Stimulated activated CD8-positive, alpha-beta memory T cell treated with anti-CD3 and anti-CD28 coated beads, Interleukin-15, amount 100 ng/mL, for 48 hours (primary cell): ENCODE measurements around the gene VPS4A.
"Not testable (repeated sequence)": the region's sequence is repeated elsewhere in the genome, so short reads cannot be mapped to it uniquely, and the experiment has no call there.

Source experiments
- DNase-seq, 2 donors: peaks; one replicate each; pipeline ENCODE4 v3.0.0-alpha.2; 2020; ENCODE audit warnings: low read depth in 2 of 2

The VPS4A gene

GRCh38 chr16:69327585-69328310, 16.6 kb downstream of the VPS4A start:
- no peak for DNase-seq

- no peak for DNase-seq
Observed at GRCh38 chr16:69328854-69329316, 17.7 kb downstream of the VPS4A start.

- DNase-seq = peak; percentile 19 to 30
Observed at GRCh38 chr16:69329369-69330285, 18.5 kb downstream of the VPS4A start.

GRCh38 chr16:69330286-69331109, 19.3 kb downstream of the VPS4A start, which contains the start of gene PDF:
PDF (minus strand) TSS chr16:69330588; CDS start chr16:69330570, 18 bp downstream.
- DNase-seq = peak; percentile 82 to 87

GRCh38 chr16:69334696-69335095, 23.5 kb downstream of the VPS4A start:
- DNase-seq = no peak

- peak in 1 of 2 donors; percentile 50 for DNase-seq
Observed at GRCh38 chr16:69338557-69339288, 27.6 kb downstream of the VPS4A start.

GRCh38 chr16:69339289-69340094, 28.3 kb downstream of the VPS4A start, which contains the start of the genes COG8 and NIP7:
COG8 (minus strand) TSS chr16:69339564; CDS start chr16:69339552, 12 bp downstream.
NIP7 (plus strand) TSS chr16:69339772; CDS start chr16:69339830, 58 bp downstream.
- DNase-seq = peak; percentile 87 to 88

GRCh38 chr16:69340095-69340644, 29.0 kb downstream of the VPS4A start:
- peak; percentile 9 to 18 for DNase-seq

- no peak for DNase-seq
Observed at GRCh38 chr16:69344171-69344570, 33.0 kb downstream of the VPS4A start.

GRCh38 chr16:69345923-69346322, 34.8 kb downstream of the VPS4A start:
- no peak for DNase-seq

- no peak for DNase-seq
Observed at GRCh38 chr16:69346683-69347082, 35.5 kb downstream of the VPS4A start.

- no peak for DNase-seq
Observed at GRCh38 chr16:69348222-69348621, 37.1 kb downstream of the VPS4A start.

- DNase-seq = no peak
Observed at GRCh38 chr16:69349536-69349935, 38.4 kb downstream of the VPS4A start.

- no peak for DNase-seq
Observed at GRCh38 chr16:69350536-69351133, 39.5 kb downstream of the VPS4A start.

- no peak for DNase-seq
Observed at GRCh38 chr16:69351309-69352027, 40.3 kb downstream of the VPS4A start, which contains the start of gene TMED6. TMED6 (minus strand) TSS chr16:69351786; CDS start chr16:69351753, 33 bp downstream.

GRCh38 chr16:69360070-69360469, 48.9 kb downstream of the VPS4A start:
- DNase-seq = not testable (repeated sequence)

- no peak for DNase-seq
Observed at GRCh38 chr16:69363281-69363717, 52.1 kb downstream of the VPS4A start.

- no peak for DNase-seq
Observed at GRCh38 chr16:69364088-69364487, 52.9 kb downstream of the VPS4A start.
